PFSK-1 (cell line): ENCODE data around the gene MCAT.

Source experiments
- FOXP2 ChIP-seq: optimal IDR thresholded peaks from 2 replicates; pipeline ENCODE3; 2011; ENCODE audit warnings: borderline replicate concordance, control low read depth, inconsistent platforms; ENCODE audit not compliant: insufficient read depth; ENCODE audit errors: extremely low read length, extremely low read depth
- POLR2AphosphoS5 ChIP-seq: IDR thresholded peaks from 2 replicates; pipeline ENCODE4 v1.6.1; 2012; ENCODE audit warnings: low read depth, mild to moderate bottlenecking, control low read depth, low read length, moderate library complexity
- REST ChIP-seq, 2 experiments: IDR thresholded peaks; 2 replicates each; pipeline versions ENCODE4 v1.6.1 to v1.8.0; 2011 to 2012; ENCODE audit warnings: low read depth in 2 of 2, low read length in 2 of 2, control low read depth in 1 of 2, inconsistent platforms in 1 of 2, mild to moderate bottlenecking in 1 of 2, moderate library complexity in 1 of 2; ENCODE audit not compliant: insufficient read depth in 1 of 2
- SIN3A ChIP-seq: IDR thresholded peaks from 2 replicates; pipeline ENCODE4 v1.6.1; 2012; ENCODE audit warnings: mild to moderate bottlenecking, low read length, moderate library complexity, borderline replicate concordance; ENCODE audit not compliant: insufficient read depth
- TAF1 ChIP-seq: IDR thresholded peaks from 2 replicates; pipeline ENCODE4 v1.6.1; 2012; ENCODE audit warnings: low read length, control low read depth, borderline replicate concordance; ENCODE audit not compliant: insufficient read depth

GRCh38 chr22:43156413-43156812 is 13.2 kb upstream of the MCAT start:
- TF ChIP-seq FOXP2 (no peak), REST (IDR thresholded peaks at IDR 0.05; ENCODE audit: insufficient read depth in 1 of 2, low read depth in 2 of 2, low read length in 2 of 2) (no peak), POLR2AphosphoS5 (no peak), SIN3A (no peak), TAF1 (no peak)
